H1 (cell line): ENCODE results near the gene CHRNA10. TPM values are rescaled to one million over a fixed set of nuclear protein-coding genes. Genes with fewer than 3 reads are reported as not detected.

Experiments used
- CTCF ChIA-PET: fragments of 300-600 bp; sonication (Branson Sonifier 250); formaldehyde crosslinking; loops from one replicate; lab custom pipeline; 2021; ENCODE audit not compliant: partially characterized antibody; lab: Charles Lee
- POLR2A ChIA-PET: fragments of 300-600 bp; sonication (Branson Sonifier 250); formaldehyde crosslinking; loops from one replicate; lab custom pipeline; 2021; ENCODE audit warnings: inconsistent platforms; ENCODE audit not compliant: partially characterized antibody; lab: Charles Lee
- DNase-seq, 2 experiments: peaks; one replicate each; pipeline versions ENCODE4 v3.0.0 to v3.0.0-alpha.2; 2010 to 2022; ENCODE audit warnings: low spot score in 2 of 2, low read depth in 1 of 2, mixed read lengths in 1 of 2
- FAIRE-seq: peaks from 2 replicates; lab custom pipeline; 2011; peaks lifted over from hg19 to GRCh38; lab: Jason Lieb, UNC
- H2AFZ ChIP-seq: 2 replicates; pipeline ENCODE4 v1.8.1; 2012; ENCODE audit warnings: low read length, inconsistent platforms
- H2AK5ac ChIP-seq: 2 replicates; pipeline ENCODE4 v1.6.1; 2013; ENCODE audit warnings: low read depth, low read length
- H2BK120ac ChIP-seq: replicated peaks from 2 replicates; pipeline ENCODE3; 2013; ENCODE audit warnings: low read depth, low read length, inconsistent platforms
- H2BK12ac ChIP-seq: 2 replicates; pipeline ENCODE4 v1.6.1; 2013; ENCODE audit warnings: low read depth, low read length
- H2BK15ac ChIP-seq: 2 replicates; pipeline ENCODE4 v1.6.1; 2013; ENCODE audit warnings: low read length
- H2BK20ac ChIP-seq: 2 replicates; pipeline ENCODE4 v1.6.1; 2013; ENCODE audit warnings: low read length
- H2BK5ac ChIP-seq: 2 replicates; pipeline ENCODE4 v1.6.1; 2013; ENCODE audit warnings: low read depth, low read length
- H3K14ac ChIP-seq: 2 replicates; pipeline ENCODE4 v1.6.1; 2013; ENCODE audit warnings: inconsistent platforms; ENCODE audit not compliant: insufficient read length
- H3K18ac ChIP-seq: 2 replicates; pipeline ENCODE4 v1.6.1; 2013; ENCODE audit warnings: low read length; ENCODE audit errors: extremely low read depth
- H3K23ac ChIP-seq: 2 replicates; pipeline ENCODE4 v1.6.1; 2013; ENCODE audit warnings: inconsistent platforms; ENCODE audit not compliant: insufficient read length
- H3K23me2 ChIP-seq: 2 replicates; pipeline ENCODE4 v1.6.1; 2013; ENCODE audit warnings: low read depth, low read length
- H3K27ac ChIP-seq: 2 replicates; pipeline ENCODE4 v1.6.1; 2011; ENCODE audit warnings: low read depth, low read length, inconsistent platforms
- H3K27me3 ChIP-seq, 4 experiments: replicated peaks in 1 of 4; 1 replicate in 1 of 4; 2 replicates in 3 of 4; pipeline versions ENCODE4 v1.6.1 to v1.8.1; 2011 to 2013; ENCODE audit warnings: low read length in 3 of 4, mild to moderate bottlenecking in 3 of 4, inconsistent platforms in 2 of 4, mixed read lengths in 2 of 4, moderate library complexity in 1 of 4; ENCODE audit not compliant: control insufficient read depth in 3 of 4, insufficient read depth in 3 of 4; ENCODE audit errors: extremely low read depth in 1 of 4
- H3K36me3 ChIP-seq, 4 experiments: 2 replicates each; pipeline versions ENCODE4 v1.6.1 to v1.8.1; 2011 to 2013; ENCODE audit warnings: mild to moderate bottlenecking in 4 of 4, low read length in 3 of 4, moderate library complexity in 2 of 4, control low read depth in 1 of 4, inconsistent platforms in 1 of 4; ENCODE audit not compliant: insufficient read depth in 4 of 4, control insufficient read depth in 2 of 4
- H3K4ac ChIP-seq: replicated peaks from 2 replicates; pipeline ENCODE3; 2013; ENCODE audit warnings: low read length, low read depth, mixed read lengths, inconsistent platforms; ENCODE audit not compliant: insufficient read length
- H3K4me1 ChIP-seq, 4 experiments: replicated peaks in 1 of 4; 1 replicate in 1 of 4; 2 replicates in 3 of 4; pipeline versions ENCODE4 v1.6.1 to v1.8.1; 2011 to 2013; ENCODE audit warnings: low read length in 3 of 4, inconsistent platforms in 2 of 4, mixed read lengths in 1 of 4; ENCODE audit not compliant: insufficient read depth in 4 of 4, control insufficient read depth in 3 of 4
- H3K4me2 ChIP-seq, 2 experiments: 2 replicates each; pipeline versions ENCODE4 v1.6.1 to v1.8.1; 2011 to 2013; ENCODE audit warnings: low read depth in 2 of 2, low read length in 2 of 2, control low read depth in 1 of 2, inconsistent platforms in 1 of 2, mild to moderate bottlenecking in 1 of 2; ENCODE audit not compliant: insufficient read depth in 1 of 2
- H3K4me3 ChIP-seq, 4 experiments: fragments of 200-600, 300-600 bp in 1 of 4; sonication (generic), shearing (Covaris generic), sonication (Bioruptor Twin) in 1 of 4; 2 replicates each; pipeline versions ENCODE4 v1.5.1 to v1.8.1; 2011 to 2016; ENCODE audit warnings: low read length in 4 of 4, low read depth in 3 of 4, control low read depth in 2 of 4, inconsistent platforms in 2 of 4, mild to moderate bottlenecking in 2 of 4, mixed read lengths in 1 of 4, moderate library complexity in 1 of 4; ENCODE audit not compliant: insufficient read depth in 2 of 4; ENCODE audit errors: extremely low read depth in 1 of 4
- H3K56ac ChIP-seq: replicated peaks from 2 replicates; pipeline ENCODE3; 2013; ENCODE audit warnings: low read depth, mild to moderate bottlenecking, mixed read lengths, low read length, inconsistent platforms; ENCODE audit not compliant: insufficient read length
- H3K79me1 ChIP-seq: 2 replicates; pipeline ENCODE4 v1.6.1; 2013; ENCODE audit warnings: low read depth, low read length, control low read depth
- H3K79me2 ChIP-seq, 2 experiments: 2 replicates each; pipeline versions ENCODE4 v1.6.1 to v1.8.1; 2012 to 2013; ENCODE audit warnings: low read length in 2 of 2, mild to moderate bottlenecking in 2 of 2, inconsistent platforms in 1 of 2; ENCODE audit not compliant: insufficient read depth in 2 of 2, control insufficient read depth in 1 of 2
- H3K9ac ChIP-seq, 4 experiments: replicated peaks in 1 of 4; 1 replicate in 1 of 4; 2 replicates in 3 of 4; pipeline versions ENCODE4 v1.6.1 to v1.8.1; 2011 to 2013; ENCODE audit warnings: low read depth in 3 of 4, low read length in 3 of 4, control low read depth in 2 of 4, mild to moderate bottlenecking in 2 of 4, moderate library complexity in 2 of 4, inconsistent platforms in 1 of 4; ENCODE audit errors: extremely low read depth in 1 of 4
- H3K9me3 ChIP-seq, 2 experiments: 2 replicates each; pipeline versions ENCODE4 v1.6.1 to v1.8.1; 2012 to 2013; ENCODE audit warnings: mild to moderate bottlenecking in 2 of 2, moderate library complexity in 2 of 2, control low read depth in 1 of 2, inconsistent platforms in 1 of 2, low read depth in 1 of 2, low read length in 1 of 2, mixed read lengths in 1 of 2; ENCODE audit not compliant: insufficient read depth in 2 of 2
- H4K20me1 ChIP-seq, 2 experiments: replicated peaks in 1 of 2; 2 replicates each; pipeline versions ENCODE3 to v1.8.1; 2011 to 2013; ENCODE audit warnings: inconsistent platforms in 2 of 2, low read length in 2 of 2, mild to moderate bottlenecking in 1 of 2; ENCODE audit not compliant: insufficient read depth in 2 of 2, control insufficient read depth in 1 of 2
- H4K5ac ChIP-seq: 2 replicates; pipeline ENCODE4 v1.6.1; 2013; ENCODE audit warnings: low read length, low read depth, mixed read lengths, inconsistent platforms; ENCODE audit not compliant: insufficient read length
- H4K8ac ChIP-seq: 2 replicates; pipeline ENCODE4 v1.8.0; 2013; ENCODE audit warnings: mild to moderate bottlenecking, moderate library complexity, low read length, inconsistent platforms; ENCODE audit not compliant: insufficient read depth; ENCODE audit errors: extremely low read depth
- H4K91ac ChIP-seq: replicated peaks from 2 replicates; pipeline ENCODE3; 2013; ENCODE audit warnings: low read length, mixed read lengths, inconsistent platforms; ENCODE audit not compliant: insufficient read length
- CBX8 ChIP-seq: fragments of 300-800, 300-1000 bp; sonication (generic); IDR thresholded peaks from 2 replicates; pipeline ENCODE4 v1.7.1; 2016; ENCODE audit warnings: low read depth, low read length, borderline replicate concordance
- CHD2 ChIP-seq: IDR thresholded peaks from 2 replicates; pipeline ENCODE4 v1.6.1; 2012; ENCODE audit warnings: low read length, improper control_type of control experiment
- SIN3A ChIP-seq, 2 experiments: IDR thresholded peaks in 1 of 2; conservative IDR thresholded peaks in 1 of 2; 2 replicates each; pipeline ENCODE4 v1.6.1; 2011 to 2012; ENCODE audit warnings: low read length in 2 of 2, improper control_type of control experiment in 1 of 2, low read depth in 1 of 2, mild to moderate bottlenecking in 1 of 2
- SIX5 ChIP-seq: IDR thresholded peaks from 2 replicates; pipeline ENCODE4 v1.6.1; 2011; ENCODE audit warnings: mild to moderate bottlenecking, low read depth, low read length
- TCF12 ChIP-seq: IDR thresholded peaks from 2 replicates; pipeline ENCODE4 v1.6.1; 2011; ENCODE audit warnings: low read depth, mild to moderate bottlenecking, low read length
- WGBS, 2 experiments: shearing (Covaris generic) in 1 of 2; methylation state at CpG; one replicate each; pipeline versions ENCODE4 v1.1.6 to v1.1.7; 2013 to 2015; ENCODE audit warnings: low lambda C conversion rate in 2 of 2, mixed read lengths in 2 of 2, inconsistent platforms in 1 of 2, low coverage in 1 of 2, missing lambda C conversion rate in 1 of 2; ENCODE audit not compliant: insufficient replicate concordance in 2 of 2, insufficient coverage in 1 of 2, insufficient read length in 1 of 2; ENCODE audit errors: extremely low coverage in 1 of 2, missing lambda C conversion rate in 1 of 2; 5-methylcytosine and 5-hydroxymethylcytosine counted together
- polyA plus RNA-seq, 7 experiments: library from polyadenylated mRNA; depleted of rRNA in 3 of 7; stranded (reverse) in 5 of 7; unstranded in 2 of 7; fragments of >200 nt in 5 of 7; fragments of 200-250 nt in 2 of 7; gene quantifications; 1 replicate in 5 of 7; 2 replicates in 1 of 7; 4 replicates in 1 of 7; pipeline versions ENCODE4 v1.2.1 to v1.2.3, GENCODE V29; 2011 to 2013; ENCODE audit warnings: missing spikeins in 2 of 7, mixed read lengths in 2 of 7
- total RNA-seq: library from RNA; stranded (reverse); fragmentation: NEBNext Ultra II Directional; extraction: Animal tissue kit (Norgen Biotek cat#: 25700); gene quantifications from 2 replicates; pipeline ENCODE4 v1.2.1, GENCODE V29; 2021

CHRNA10 gene
- total and polyA plus RNA-seq, 2 of the 8 experiments (the other 6 are each of a cell fraction or from before 2014, with no cell fraction given): 0.68 to 1.3 TPM

DNA sequence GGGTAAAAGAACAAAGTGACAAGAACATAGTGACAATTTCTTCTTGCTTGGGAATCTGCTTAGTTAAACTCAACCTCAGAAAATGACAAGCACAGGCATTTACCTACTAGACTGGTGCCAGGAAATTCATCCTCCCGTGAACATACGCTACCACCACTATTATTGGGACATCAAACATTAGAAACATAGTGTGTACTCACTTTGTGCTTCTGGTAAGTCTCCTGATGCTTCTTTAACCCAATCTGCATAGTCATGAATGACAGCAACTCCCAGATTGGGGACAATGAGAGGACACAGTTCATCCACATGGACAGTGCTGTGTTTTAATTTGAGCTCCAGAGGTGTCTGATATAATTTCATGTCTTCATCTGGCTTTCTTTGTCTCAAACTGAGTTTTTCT is 29.2 kb upstream of the CHRNA10 start:
- H2BK120ac ChIP-seq: no peak overlapping the region
- no peak overlapping the region for H3K56ac ChIP-seq
- H3K4me2 ChIP-seq: no peak overlapping the region
- 93% methylated on average over 2 of the region's 2 CpGs; no CpG with 5 or more reads in 1 of the 2 experiments for WGBS, 2 experiments
- H3K14ac ChIP-seq: no peak overlapping the region
- CTCF ChIA-PET: interaction anchor here (0.8 kb wide), 1 partner anchor 10 kb away, joined by 5 read pairs; no protein-coding TSS in a partner anchor
- peaks cover 43 to 94% (median 70%) of the 10 kb centered on the region in 4 experiments for H3K36me3 ChIP-seq
- no peak overlapping the region for H2BK20ac ChIP-seq
- FAIRE-seq: no peak
- POLR2A ChIA-PET: no interaction called here
- H3K79me2 ChIP-seq: no peaks in the 10 kb centered on the region
- no peak for DNase-seq
- no peak overlapping the region for H4K91ac ChIP-seq
- H3K23ac ChIP-seq: no peak overlapping the region
- H2BK5ac ChIP-seq: no peak overlapping the region
- H3K27me3 ChIP-seq: no peaks in the 10 kb centered on the region
- H3K4ac ChIP-seq: no peak overlapping the region
- no peak overlapping the region for H4K8ac ChIP-seq
- H2BK12ac ChIP-seq: no peak overlapping the region
- no peaks in the 10 kb centered on the region for H3K4me1 ChIP-seq
- H3K79me1 ChIP-seq: no peaks in the 10 kb centered on the region
- H2AFZ ChIP-seq: no peak overlapping the region
- H3K27ac ChIP-seq: no peak overlapping the region
- no peak overlapping the region for H2BK15ac ChIP-seq
- H4K20me1 ChIP-seq: no peaks in the 10 kb centered on the region
- no peak overlapping the region for H3K18ac ChIP-seq
- no peak overlapping the region for H3K9ac ChIP-seq
- no peak overlapping the region for H2AK5ac ChIP-seq
- H3K23me2 ChIP-seq: no peaks in the 10 kb centered on the region; the same call in 1 of the 2 replicates
- no peak overlapping the region for H3K4me3 ChIP-seq
- TF ChIP-seq SIX5 (no peak), CBX8 (no peak), TCF12 (no peak), SIN3A (conservative IDR thresholded peaks at IDR 0.05 in 1 of 2, IDR thresholded peaks at IDR 0.05 in 1 of 2; ENCODE audit: low read depth in 1 of 2, low read length in 2 of 2) (no peak), CHD2 (no peak)
- TF ChIP-seq, all 59 proteins: peak for 0
- Histone ChIP-seq H3K9me3 (no peaks in the 10 kb centered on the region), H4K5ac (no peak overlapping the region)
